ENCODE measurements around the gene CMPK1. TPM values are rescaled to one million over a fixed set of nuclear protein-coding genes. Genes with fewer than 3 reads are reported as not detected.

The CMPK1 gene
- total and polyA plus RNA-seq, 10 of the 15 experiments (the other 5 are each of a cell fraction or from before 2014, with no cell fraction given), result 43.7 to 159 (median 85.6) TPM

DNA sequence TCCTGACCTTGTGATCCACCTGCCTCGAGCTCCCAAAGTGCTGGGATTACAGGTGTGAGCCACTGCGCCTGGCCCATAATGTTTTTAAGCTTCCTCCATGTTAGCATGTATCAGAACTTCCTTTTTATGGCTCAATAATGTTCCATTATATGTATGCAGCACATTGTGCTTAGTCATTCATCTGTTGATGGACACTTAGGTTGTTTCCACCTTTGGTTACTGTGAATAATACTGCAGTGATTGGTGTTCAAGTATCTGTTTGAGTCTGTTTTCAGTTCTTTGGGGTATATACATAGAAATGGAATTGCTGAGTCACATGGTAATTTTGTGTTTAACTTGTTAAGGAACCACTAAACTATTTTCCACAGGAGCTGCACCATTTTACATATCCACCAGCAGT, 17.7 kb downstream of the CMPK1 start (continued):
- TF ChIP-seq MYB (IDR thresholded peaks at IDR 0.05; ENCODE audit: borderline replicate concordance, low read depth, low read length) (no peak), CHD2 (IDR thresholded peaks at IDR 0.05; ENCODE audit: borderline replicate concordance, low read depth, low read length) (no peak), TBL1XR1 (IDR thresholded peaks at IDR 0.05; ENCODE audit: low read depth, low read length) (no peak), NFIC (IDR thresholded peaks at IDR 0.05; ENCODE audit: low read depth, low read length) (peak; percentile 53; the same call in 1 of the 2 replicates), SRF (IDR thresholded peaks at IDR 0.05; ENCODE audit: low read depth in 2 of 2, low read length in 2 of 2) (no peak), CEBPB (IDR thresholded peaks at IDR 0.05; ENCODE audit: borderline replicate concordance in 1 of 2, low read depth in 2 of 2, low read length in 2 of 2) (no peak), HDGF (IDR thresholded peaks at IDR 0.05) (no peak), MEF2B (IDR thresholded peaks at IDR 0.05; ENCODE audit: partially characterized antibody, poor library complexity, severe bottlenecking) (no peak), PAX5 (IDR thresholded peaks at IDR 0.05; ENCODE audit: borderline replicate concordance, low read depth, low read length) (no peak), EGR1 (IDR thresholded peaks at IDR 0.05; ENCODE audit: borderline replicate concordance in 1 of 2, low read depth in 2 of 2, low read length in 2 of 2) (no peak), MTA2 (IDR thresholded peaks at IDR 0.05; ENCODE audit: low read depth) (peak; percentile 58), STAT3 (IDR thresholded peaks at IDR 0.05; ENCODE audit: low read depth, low read length) (no peak), ATF7 (IDR thresholded peaks at IDR 0.05; ENCODE audit: low read depth) (peak; percentile 40; the same call in 1 of the 2 replicates)
- TF ChIP-seq, protein P1, sequence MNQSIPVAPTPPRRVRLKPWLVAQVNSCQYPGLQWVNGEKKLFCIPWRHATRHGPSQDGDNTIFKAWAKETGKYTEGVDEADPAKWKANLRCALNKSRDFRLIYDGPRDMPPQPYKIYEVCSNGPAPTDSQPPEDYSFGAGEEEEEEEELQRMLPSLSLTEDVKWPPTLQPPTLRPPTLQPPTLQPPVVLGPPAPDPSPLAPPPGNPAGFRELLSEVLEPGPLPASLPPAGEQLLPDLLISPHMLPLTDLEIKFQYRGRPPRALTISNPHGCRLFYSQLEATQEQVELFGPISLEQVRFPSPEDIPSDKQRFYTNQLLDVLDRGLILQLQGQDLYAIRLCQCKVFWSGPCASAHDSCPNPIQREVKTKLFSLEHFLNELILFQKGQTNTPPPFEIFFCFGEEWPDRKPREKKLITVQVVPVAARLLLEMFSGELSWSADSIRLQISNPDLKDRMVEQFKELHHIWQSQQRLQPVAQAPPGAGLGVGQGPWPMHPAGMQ (IDR thresholded peaks at IDR 0.05; ENCODE audit: borderline replicate concordance), result no peak
- TF ChIP-seq, protein P2, sequence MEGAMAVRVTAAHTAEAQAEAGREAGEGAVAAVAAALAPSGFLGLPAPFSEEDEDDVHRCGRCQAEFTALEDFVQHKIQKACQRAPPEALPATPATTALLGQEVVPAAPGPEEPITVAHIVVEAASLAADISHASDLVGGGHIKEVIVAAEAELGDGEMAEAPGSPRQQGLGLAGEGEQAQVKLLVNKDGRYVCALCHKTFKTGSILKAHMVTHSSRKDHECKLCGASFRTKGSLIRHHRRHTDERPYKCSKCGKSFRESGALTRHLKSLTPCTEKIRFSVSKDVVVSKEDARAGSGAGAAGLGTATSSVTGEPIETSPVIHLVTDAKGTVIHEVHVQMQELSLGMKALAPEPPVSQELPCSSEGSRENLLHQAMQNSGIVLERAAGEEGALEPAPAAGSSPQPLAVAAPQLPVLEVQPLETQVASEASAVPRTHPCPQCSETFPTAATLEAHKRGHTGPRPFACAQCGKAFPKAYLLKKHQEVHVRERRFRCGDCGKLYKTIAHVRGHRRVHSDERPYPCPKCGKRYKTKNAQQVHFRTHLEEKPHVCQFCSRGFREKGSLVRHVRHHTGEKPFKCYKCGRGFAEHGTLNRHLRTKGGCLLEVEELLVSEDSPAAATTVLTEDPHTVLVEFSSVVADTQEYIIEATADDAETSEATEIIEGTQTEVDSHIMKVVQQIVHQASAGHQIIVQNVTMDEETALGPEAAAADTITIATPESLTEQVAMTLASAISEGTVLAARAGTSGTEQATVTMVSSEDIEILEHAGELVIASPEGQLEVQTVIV (IDR thresholded peaks at IDR 0.05; ENCODE audit: borderline replicate concordance, partially characterized antibody), result no peak
- TF ChIP-seq, protein P3, sequence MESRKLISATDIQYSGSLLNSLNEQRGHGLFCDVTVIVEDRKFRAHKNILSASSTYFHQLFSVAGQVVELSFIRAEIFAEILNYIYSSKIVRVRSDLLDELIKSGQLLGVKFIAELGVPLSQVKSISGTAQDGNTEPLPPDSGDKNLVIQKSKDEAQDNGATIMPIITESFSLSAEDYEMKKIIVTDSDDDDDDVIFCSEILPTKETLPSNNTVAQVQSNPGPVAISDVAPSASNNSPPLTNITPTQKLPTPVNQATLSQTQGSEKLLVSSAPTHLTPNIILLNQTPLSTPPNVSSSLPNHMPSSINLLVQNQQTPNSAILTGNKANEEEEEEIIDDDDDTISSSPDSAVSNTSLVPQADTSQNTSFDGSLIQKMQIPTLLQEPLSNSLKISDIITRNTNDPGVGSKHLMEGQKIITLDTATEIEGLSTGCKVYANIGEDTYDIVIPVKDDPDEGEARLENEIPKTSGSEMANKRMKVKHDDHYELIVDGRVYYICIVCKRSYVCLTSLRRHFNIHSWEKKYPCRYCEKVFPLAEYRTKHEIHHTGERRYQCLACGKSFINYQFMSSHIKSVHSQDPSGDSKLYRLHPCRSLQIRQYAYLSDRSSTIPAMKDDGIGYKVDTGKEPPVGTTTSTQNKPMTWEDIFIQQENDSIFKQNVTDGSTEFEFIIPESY (IDR thresholded peaks at IDR 0.05), result no peak
- TF ChIP-seq, protein P4, sequence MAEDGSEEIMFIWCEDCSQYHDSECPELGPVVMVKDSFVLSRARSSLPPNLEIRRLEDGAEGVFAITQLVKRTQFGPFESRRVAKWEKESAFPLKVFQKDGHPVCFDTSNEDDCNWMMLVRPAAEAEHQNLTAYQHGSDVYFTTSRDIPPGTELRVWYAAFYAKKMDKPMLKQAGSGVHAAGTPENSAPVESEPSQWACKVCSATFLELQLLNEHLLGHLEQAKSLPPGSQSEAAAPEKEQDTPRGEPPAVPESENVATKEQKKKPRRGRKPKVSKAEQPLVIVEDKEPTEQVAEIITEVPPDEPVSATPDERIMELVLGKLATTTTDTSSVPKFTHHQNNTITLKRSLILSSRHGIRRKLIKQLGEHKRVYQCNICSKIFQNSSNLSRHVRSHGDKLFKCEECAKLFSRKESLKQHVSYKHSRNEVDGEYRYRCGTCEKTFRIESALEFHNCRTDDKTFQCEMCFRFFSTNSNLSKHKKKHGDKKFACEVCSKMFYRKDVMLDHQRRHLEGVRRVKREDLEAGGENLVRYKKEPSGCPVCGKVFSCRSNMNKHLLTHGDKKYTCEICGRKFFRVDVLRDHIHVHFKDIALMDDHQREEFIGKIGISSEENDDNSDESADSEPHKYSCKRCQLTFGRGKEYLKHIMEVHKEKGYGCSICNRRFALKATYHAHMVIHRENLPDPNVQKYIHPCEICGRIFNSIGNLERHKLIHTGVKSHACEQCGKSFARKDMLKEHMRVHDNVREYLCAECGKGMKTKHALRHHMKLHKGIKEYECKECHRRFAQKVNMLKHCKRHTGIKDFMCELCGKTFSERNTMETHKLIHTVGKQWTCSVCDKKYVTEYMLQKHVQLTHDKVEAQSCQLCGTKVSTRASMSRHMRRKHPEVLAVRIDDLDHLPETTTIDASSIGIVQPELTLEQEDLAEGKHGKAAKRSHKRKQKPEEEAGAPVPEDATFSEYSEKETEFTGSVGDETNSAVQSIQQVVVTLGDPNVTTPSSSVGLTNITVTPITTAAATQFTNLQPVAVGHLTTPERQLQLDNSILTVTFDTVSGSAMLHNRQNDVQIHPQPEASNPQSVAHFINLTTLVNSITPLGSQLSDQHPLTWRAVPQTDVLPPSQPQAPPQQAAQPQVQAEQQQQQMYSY (CRISPR knock-in tag; IDR thresholded peaks at IDR 0.05), result no peak
- TF ChIP-seq, protein P5, sequence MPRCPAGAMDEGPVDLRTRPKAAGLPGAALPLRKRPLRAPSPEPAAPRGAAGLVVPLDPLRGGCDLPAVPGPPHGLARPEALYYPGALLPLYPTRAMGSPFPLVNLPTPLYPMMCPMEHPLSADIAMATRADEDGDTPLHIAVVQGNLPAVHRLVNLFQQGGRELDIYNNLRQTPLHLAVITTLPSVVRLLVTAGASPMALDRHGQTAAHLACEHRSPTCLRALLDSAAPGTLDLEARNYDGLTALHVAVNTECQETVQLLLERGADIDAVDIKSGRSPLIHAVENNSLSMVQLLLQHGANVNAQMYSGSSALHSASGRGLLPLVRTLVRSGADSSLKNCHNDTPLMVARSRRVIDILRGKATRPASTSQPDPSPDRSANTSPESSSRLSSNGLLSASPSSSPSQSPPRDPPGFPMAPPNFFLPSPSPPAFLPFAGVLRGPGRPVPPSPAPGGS (IDR thresholded peaks at IDR 0.05; ENCODE audit: borderline replicate concordance, insufficient read depth, low read depth, low read length, poor library complexity, severe bottlenecking), result no peak
